HG02973 (cell line): Measurements from ENCODE around the gene SART3.
"Not testable (repeated sequence)": the region's sequence is repeated elsewhere in the genome, so short reads cannot be mapped to it uniquely, and the experiment has no call there.

ENCODE experiments used
- ATAC-seq: cut with Tn5 transposase; IDR thresholded peaks from one replicate; pipeline ENCODE4 v1.9.1; 2021; ENCODE audit warnings: moderate library complexity; ENCODE audit not compliant: unreplicated experiment

The SART3 gene

DNA sequence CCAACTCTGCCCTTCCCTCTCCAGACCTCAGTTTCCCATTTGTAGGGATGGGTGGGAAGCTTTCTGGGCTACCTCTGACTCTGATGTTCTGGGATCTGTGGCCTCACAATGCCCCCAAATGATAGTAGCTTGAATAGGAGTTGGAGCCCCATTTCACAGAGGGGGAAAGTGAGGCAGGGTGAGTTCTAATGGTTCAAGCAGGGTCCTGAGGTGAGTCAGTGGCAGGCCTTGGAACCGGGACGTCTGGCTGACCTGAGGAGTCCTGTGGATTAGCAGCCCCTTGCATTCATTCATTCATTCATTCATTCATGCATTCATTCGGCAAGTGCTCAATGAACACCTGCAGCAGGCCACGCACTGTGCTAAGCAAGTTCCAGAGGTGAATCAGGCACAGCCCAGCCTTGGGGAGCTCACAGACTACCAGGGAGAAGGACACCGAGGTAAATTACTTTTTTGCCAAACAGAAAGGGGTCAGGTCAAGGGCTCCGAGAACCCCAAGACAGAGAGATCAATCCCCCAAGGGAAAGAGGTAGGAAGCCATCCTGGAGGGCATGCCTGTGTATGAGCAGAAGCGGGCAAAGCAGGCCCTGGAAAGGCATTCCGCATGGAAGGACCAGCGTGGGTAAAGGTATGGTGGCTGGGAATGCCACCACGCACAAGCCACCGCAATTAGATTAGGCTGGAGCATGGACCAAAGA is 37.7 kb upstream of the SART3 start:
- no peak for ATAC-seq

DNA sequence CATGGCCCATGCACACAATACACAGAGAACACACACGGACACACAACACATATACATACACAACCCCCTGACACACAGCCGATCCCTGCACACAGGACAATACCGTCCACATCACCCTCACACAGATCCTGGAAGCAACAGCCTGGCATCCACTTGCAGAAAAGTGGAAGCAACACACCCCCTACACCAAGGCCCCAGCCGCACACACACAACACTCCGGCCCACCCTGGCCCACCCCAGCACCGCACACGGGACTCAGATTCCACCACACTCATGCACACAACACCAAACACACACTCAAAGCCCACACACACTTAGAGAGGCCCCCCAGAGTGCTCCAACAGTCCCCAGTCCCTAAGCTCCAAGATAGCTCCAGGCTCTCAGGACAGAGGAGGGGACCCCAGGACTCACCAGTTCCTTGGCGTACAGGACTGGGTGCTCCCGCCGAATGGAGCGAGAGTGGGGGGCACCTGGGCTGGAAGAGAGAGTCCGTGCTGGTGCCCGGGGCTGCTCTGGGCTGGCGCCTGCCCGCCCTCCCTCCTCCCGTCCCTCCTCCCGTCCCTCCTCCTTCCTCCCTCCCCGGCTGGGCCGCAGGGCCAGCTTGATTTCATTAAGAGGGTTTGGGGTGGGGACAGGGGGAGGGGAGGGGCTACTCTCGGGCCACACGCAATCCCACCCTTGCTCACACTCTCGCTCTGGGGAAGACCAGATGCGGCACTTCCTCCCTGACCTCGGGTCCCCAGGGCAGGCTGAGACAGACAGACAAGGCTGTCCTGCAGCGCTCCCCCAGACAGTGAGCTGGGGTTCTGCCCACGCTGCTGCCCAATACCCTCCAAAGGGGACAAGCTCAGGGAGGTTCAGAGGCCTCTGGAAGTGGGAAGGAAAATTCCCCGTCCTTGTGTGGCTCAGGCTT is 36.8 kb upstream of the SART3 start, which contains the start of gene TMEM119:
Gene TMEM119 (minus strand): TSS at position 526 of the 913 bp plus-strand sequence. CDS start 5,701 bp downstream, outside the sequence.
- ATAC-seq: no peak

DNA sequence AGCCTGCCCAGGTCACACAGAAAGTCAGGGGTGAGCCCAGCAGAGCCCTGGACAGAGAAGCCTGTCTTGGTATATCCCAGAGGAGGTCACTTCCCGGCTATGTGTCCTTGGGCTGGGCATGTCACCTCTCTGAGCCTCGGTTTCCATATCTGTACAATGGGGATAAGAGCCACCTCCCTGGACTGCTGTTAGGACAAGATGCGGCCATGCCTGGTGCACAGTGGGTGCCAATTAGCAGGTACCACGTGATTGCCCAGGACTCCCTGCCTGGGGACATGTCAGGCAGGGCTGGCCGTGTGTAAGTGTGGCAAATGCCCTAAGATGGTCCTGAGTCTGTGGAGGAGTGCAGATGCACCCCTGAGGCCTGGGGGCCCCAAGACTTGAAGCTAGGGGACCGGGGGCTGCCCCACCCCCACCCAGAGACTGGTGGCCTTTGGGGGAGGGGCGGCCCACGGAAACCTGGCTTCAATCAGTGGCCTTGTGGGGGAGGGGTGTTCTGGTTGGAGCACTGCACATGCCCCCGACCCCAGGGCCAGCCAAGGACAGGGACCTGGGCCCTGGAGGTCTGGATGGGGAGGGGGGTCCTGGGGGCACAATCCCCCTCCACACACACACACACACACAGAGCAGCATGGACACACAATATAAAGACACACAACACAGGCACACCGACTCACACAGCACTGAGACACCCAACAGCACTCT is 36.0 kb upstream of the SART3 start:
- ATAC-seq: no peak

- no peak for ATAC-seq
Measured at GRCh38 chr12:108595711-108596647, 35.0 kb upstream of the SART3 start.

DNA sequence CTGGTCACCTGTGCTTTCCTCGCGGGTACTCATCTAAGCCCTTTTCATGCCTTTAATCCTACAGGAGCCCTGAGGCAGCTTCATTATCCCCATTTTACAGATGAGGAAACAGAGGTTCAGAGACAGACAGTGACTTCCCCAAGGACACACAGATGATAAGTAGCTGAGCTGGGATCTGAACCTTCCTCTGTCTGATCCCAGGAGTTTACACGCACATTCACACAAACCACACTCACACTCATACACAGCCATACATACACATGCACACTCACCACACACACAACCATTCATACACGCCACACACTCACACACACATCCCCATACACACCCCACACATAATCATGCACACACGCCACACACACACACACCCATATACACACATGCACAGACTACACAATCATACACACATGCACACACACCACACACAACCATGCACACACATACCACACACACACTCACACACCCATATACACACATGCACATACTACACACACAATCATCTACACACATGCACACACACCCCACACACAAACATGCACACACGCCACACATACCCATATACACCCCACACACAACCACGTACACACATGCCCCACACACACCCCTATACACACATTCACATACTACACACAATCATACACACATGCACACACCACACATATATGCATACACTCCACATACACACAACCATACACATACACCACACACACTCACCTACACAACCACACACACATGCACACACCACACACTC is 34.2 kb upstream of the SART3 start:
- ATAC-seq: no peak

GRCh38 chr12:108594323-108594903 is 33.4 kb upstream of the SART3 start:
- no peak for ATAC-seq

- no peak for ATAC-seq
Measured at GRCh38 chr12:108592033-108592909, 31.3 kb upstream of the SART3 start.

GRCh38 chr12:108591267-108591980 is 30.5 kb upstream of the SART3 start:
- ATAC-seq: no peak

- not testable (repeated sequence) for ATAC-seq
Measured at GRCh38 chr12:108590463-108590862, 29.5 kb upstream of the SART3 start.

DNA sequence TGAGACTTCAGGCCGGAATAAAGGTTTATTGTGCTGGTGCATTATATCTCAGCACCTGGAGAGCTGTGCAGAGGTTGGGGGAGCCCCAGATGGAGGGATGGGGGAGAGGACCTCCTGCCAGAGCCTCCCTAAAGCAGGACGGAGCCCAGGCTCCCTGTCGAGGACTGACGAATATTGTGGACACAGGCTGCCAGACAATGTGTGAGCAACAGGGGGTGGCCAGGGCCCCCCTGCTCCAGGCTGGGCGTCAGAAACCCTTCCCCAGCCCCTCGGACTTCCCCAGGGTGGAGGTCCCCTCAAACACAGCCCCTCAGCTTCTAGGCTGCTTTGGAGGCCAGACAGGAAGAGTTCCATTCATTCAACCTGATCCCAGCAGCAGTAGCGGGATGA is 28.9 kb upstream of the SART3 start:
- ATAC-seq: no peak

GRCh38 chr12:108589028-108589839 is 28.3 kb upstream of the SART3 start:
- no peak for ATAC-seq

DNA sequence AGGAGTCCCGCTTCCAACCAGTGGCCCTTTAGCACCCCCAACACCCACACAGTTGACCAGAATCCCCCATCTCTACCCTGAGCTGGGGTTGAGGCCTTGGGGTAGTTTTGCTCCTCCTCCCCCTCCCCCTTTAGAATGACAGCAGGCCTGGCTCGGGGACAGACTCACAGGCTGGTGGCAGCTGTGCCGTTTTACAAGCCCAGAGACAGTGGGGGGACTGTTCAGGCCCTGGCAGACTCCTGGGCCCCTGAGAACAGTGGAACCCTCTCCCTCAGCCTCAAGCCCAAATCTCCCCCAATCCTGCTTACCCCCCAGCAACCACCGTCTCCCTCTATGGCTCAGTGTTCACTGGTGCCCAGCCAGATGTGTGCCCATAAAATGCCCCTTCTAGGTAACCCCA is 26.9 kb upstream of the SART3 start:
- ATAC-seq: no peak

DNA sequence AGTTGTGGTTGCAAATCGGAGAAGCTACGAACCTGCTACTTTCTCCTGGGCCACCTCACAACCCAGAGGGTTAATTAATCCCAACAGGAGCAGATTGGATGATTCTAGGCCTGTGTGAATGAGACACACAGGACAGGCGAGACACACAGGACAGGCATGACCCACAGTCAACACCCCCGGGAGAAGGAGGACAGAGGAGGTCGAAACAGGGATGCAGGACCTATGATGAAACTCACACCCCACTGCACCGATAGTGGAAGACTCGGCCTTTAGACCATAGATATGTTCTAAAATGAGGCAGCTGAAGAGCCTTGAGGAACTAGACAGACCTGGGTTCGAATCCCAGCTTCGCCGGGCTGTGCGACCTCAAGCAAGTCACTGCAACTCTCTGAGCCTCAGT is 25.3 kb upstream of the SART3 start:
- no peak for ATAC-seq

DNA sequence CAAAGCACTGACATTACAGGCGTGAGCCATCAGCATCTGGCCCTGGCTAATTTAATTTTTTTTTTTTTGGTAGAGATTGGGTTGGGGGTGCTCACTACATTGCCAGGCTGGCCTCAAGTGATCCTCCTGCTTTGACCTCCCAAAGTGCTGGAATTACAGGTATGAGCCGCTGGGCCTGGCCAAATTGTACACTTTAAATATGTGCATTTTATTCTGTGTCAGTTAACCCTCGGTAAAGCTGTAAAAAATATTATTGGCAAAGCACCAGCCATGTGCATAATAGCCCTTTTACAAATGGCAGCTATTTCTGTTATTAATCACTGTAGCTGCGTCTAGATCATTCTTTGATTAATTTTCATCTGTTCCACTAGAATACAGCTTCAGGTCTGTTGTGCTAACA is 24.9 kb upstream of the SART3 start:
- ATAC-seq: no peak

- ATAC-seq: no peak
Measured at GRCh38 chr12:108584456-108585065, 23.6 kb upstream of the SART3 start.

- ATAC-seq: no peak
Measured at GRCh38 chr12:108583991-108584390, 23.0 kb upstream of the SART3 start.
